ENCODE data around the gene KCNH1. TPM values are rescaled to one million over a fixed set of nuclear protein-coding genes. Genes with fewer than 3 reads are reported as not detected.

KCNH1 gene
- total and polyA plus RNA-seq, 2 experiments from 2014 or later, result 0.71 to 1.8 TPM

- Histone ChIP-seq H4K20me1 (ENCODE audit: insufficient read depth) (no peaks in the 10 kb centered on the region), H3K36me3 (ENCODE audit: low read depth) (no peaks in the 10 kb centered on the region), H3K4me1 (ENCODE audit: insufficient read depth) (no peaks in the 10 kb centered on the region), H3K4me2 (ENCODE audit: unreplicated experiment) (no peak overlapping the region), H3K4me3 (no peak overlapping the region), H3K9me2 (ENCODE audit: insufficient read depth) (no peaks in the 10 kb centered on the region), H3K27me3 (replicated peaks; ENCODE audit: insufficient read depth) (no peaks in the 10 kb centered on the region), H3F3A (ENCODE audit: insufficient read depth) (no peaks in the 10 kb centered on the region), H3K9ac (no peak overlapping the region), H3K9me3 (ENCODE audit: low read depth) (no peaks in the 10 kb centered on the region), H3K79me2 (ENCODE audit: insufficient read depth) (no peaks in the 10 kb centered on the region), H3K27ac (no peak overlapping the region), H2AFZ (no peak overlapping the region)
- DNase-seq, result no peak
- 0 to 5% methylated on average over 3 of the region's 3 CpGs for WGBS, 2 experiments (ENCODE audit: low coverage in 1 of 2, low lambda C conversion rate in 2 of 2, missing lambda C conversion rate in 2 of 2)
- in situ Hi-C loops (cut with MboI), result no loop called here
- TF ChIP-seq EZH2phosphoT487 (IDR thresholded peaks at IDR 0.05; ENCODE audit: insufficient read depth, low read depth), result no peak
- TF ChIP-seq EZH2 (IDR thresholded peaks at IDR 0.05; ENCODE audit: insufficient read depth, poor library complexity, severe bottlenecking), result no peak
Measured at GRCh38 chr1:210908791-210909190, 225.2 kb downstream of the KCNH1 start.

- Histone ChIP-seq H4K20me1 (ENCODE audit: insufficient read depth) (no peaks in the 10 kb centered on the region), H3K4me1 (ENCODE audit: insufficient read depth) (no peaks in the 10 kb centered on the region), H3K79me2 (ENCODE audit: insufficient read depth) (no peaks in the 10 kb centered on the region), H3K9ac (no peak overlapping the region), H3K9me3 (ENCODE audit: low read depth) (no peaks in the 10 kb centered on the region), H3K4me3 (no peak overlapping the region), H3K27me3 (replicated peaks; ENCODE audit: insufficient read depth) (no peaks in the 10 kb centered on the region), H3K36me3 (ENCODE audit: low read depth) (no peaks in the 10 kb centered on the region), H3K27ac (no peak overlapping the region), H3K4me2 (ENCODE audit: unreplicated experiment) (no peak overlapping the region), H3K9me2 (ENCODE audit: insufficient read depth) (no peaks in the 10 kb centered on the region), H2AFZ (no peak overlapping the region), H3F3A (ENCODE audit: insufficient read depth) (no peaks in the 10 kb centered on the region)
- in situ Hi-C loops (cut with MboI), result no loop called here
- TF ChIP-seq EZH2 (IDR thresholded peaks at IDR 0.05; ENCODE audit: insufficient read depth, poor library complexity, severe bottlenecking) (no peak), EZH2phosphoT487 (IDR thresholded peaks at IDR 0.05; ENCODE audit: insufficient read depth, low read depth) (no peak)
- WGBS, 2 experiments (ENCODE audit: low coverage in 1 of 2, low lambda C conversion rate in 2 of 2, missing lambda C conversion rate in 2 of 2), result 3 to 8% methylated on average over 5 of the region's 5 CpGs
- DNase-seq, result no peak
Measured at GRCh38 chr1:210908257-210908656, 225.7 kb downstream of the KCNH1 start.

- H3K4me3 ChIP-seq, result no peak overlapping the region
- H3K27me3 ChIP-seq (replicated peaks; ENCODE audit: insufficient read depth), result no peaks in the 10 kb centered on the region
- H3K9me2 ChIP-seq (ENCODE audit: insufficient read depth), result no peaks in the 10 kb centered on the region
- H2AFZ ChIP-seq, result no peak overlapping the region
- in situ Hi-C loops (cut with MboI), result no loop called here
- no peak overlapping the region for H3K4me2 ChIP-seq (ENCODE audit: unreplicated experiment)
- 26 to 29% methylated on average over 1 of the region's 1 CpG for WGBS, 2 experiments (ENCODE audit: low coverage in 1 of 2, low lambda C conversion rate in 2 of 2, missing lambda C conversion rate in 2 of 2)
- no peaks in the 10 kb centered on the region for H3F3A ChIP-seq (ENCODE audit: insufficient read depth)
- no peak for DNase-seq
- H4K20me1 ChIP-seq (ENCODE audit: insufficient read depth), result no peaks in the 10 kb centered on the region
- TF ChIP-seq EZH2phosphoT487 (IDR thresholded peaks at IDR 0.05; ENCODE audit: insufficient read depth, low read depth) (no peak), EZH2 (IDR thresholded peaks at IDR 0.05; ENCODE audit: insufficient read depth, poor library complexity, severe bottlenecking) (no peak)
- no peaks in the 10 kb centered on the region for H3K4me1 ChIP-seq (ENCODE audit: insufficient read depth)
- no peaks in the 10 kb centered on the region for H3K36me3 ChIP-seq (ENCODE audit: low read depth)
- no peak overlapping the region for H3K27ac ChIP-seq
- H3K9ac ChIP-seq, result no peak overlapping the region
- no peaks in the 10 kb centered on the region for H3K79me2 ChIP-seq (ENCODE audit: insufficient read depth)
- no peaks in the 10 kb centered on the region for H3K9me3 ChIP-seq (ENCODE audit: low read depth)
Measured at GRCh38 chr1:210907251-210907805, 226.6 kb downstream of the KCNH1 start.

- H3K79me2 ChIP-seq (ENCODE audit: insufficient read depth), result no peaks in the 10 kb centered on the region
- no peaks in the 10 kb centered on the region for H3K9me3 ChIP-seq (ENCODE audit: low read depth)
- no peaks in the 10 kb centered on the region for H3K9me2 ChIP-seq (ENCODE audit: insufficient read depth)
- no peak overlapping the region for H3K4me3 ChIP-seq
- no peak for TF ChIP-seq EZH2 (IDR thresholded peaks at IDR 0.05; ENCODE audit: insufficient read depth, poor library complexity, severe bottlenecking)
- no peak for TF ChIP-seq EZH2phosphoT487 (IDR thresholded peaks at IDR 0.05; ENCODE audit: insufficient read depth, low read depth)
- no peak overlapping the region for H3K4me2 ChIP-seq (ENCODE audit: unreplicated experiment)
- no peaks in the 10 kb centered on the region for H3K4me1 ChIP-seq (ENCODE audit: insufficient read depth)
- WGBS, 2 experiments (ENCODE audit: low coverage in 1 of 2, low lambda C conversion rate in 2 of 2, missing lambda C conversion rate in 2 of 2), result 3 to 5% methylated on average over 7 of the region's 7 CpGs
- no peaks in the 10 kb centered on the region for H3F3A ChIP-seq (ENCODE audit: insufficient read depth)
- H4K20me1 ChIP-seq (ENCODE audit: insufficient read depth), result no peaks in the 10 kb centered on the region
- H3K27ac ChIP-seq, result no peak overlapping the region
- no peaks in the 10 kb centered on the region for H3K36me3 ChIP-seq (ENCODE audit: low read depth)
- no peak overlapping the region for H3K9ac ChIP-seq
- no peak overlapping the region for H2AFZ ChIP-seq
- DNase-seq, result no peak
- in situ Hi-C loops (cut with MboI), result no loop called here
- H3K27me3 ChIP-seq (replicated peaks; ENCODE audit: insufficient read depth), result no peaks in the 10 kb centered on the region
Measured at GRCh38 chr1:210905944-210906453, 227.9 kb downstream of the KCNH1 start.

Data from GM23248 (cell line).